A673 (cell line): ENCODE results near the gene CD244. TPM values are rescaled to one million over a fixed set of nuclear protein-coding genes. Genes with fewer than 3 reads are reported as not detected.
"Not testable (repeated sequence)": the region's sequence is repeated elsewhere in the genome, so short reads cannot be mapped to it uniquely, and the experiment has no call there.

Experiments used
- BruUV-seq: library from RNA; stranded (reverse); fragments of 400-500 nt; replicated peaks from 2 replicates; lab custom pipeline; 2021; lab: Mats Ljungman, UMichigan
- CTCF ChIA-PET: fragments of 300-600 bp; sonication (Branson Sonifier 250); formaldehyde crosslinking; loops from one replicate; lab custom pipeline; 2022; ENCODE audit warnings: antibody characterized with exemption; lab: Charles Lee
- POLR2A ChIA-PET: fragments of 300-600 bp; sonication (Branson Sonifier 250); formaldehyde crosslinking; loops from one replicate; lab custom pipeline; 2022; ENCODE audit warnings: antibody characterized with exemption; ENCODE audit not compliant: low non-redundant PET; lab: Charles Lee
- DNase-seq: peaks from one replicate; pipeline ENCODE4 v3.0.0-alpha.2; 2015; ENCODE audit warnings: low spot score
- H3K27ac ChIP-seq: fragments of 200-600 bp; sonication (generic); 2 replicates; pipeline ENCODE4 v1.5.1; 2016; ENCODE audit warnings: mixed run types, low read depth, mild to moderate bottlenecking, mixed read lengths, antibody characterized with exemption, low read length; ENCODE audit not compliant: poor library complexity, severe bottlenecking
- H3K27me3 ChIP-seq: fragments of 200-600 bp; sonication (generic); replicated peaks from 2 replicates; pipeline ENCODE4 v1.6.1; 2017; ENCODE audit warnings: mixed run types, low read depth, mild to moderate bottlenecking, mixed read lengths, antibody characterized with exemption, low read length; ENCODE audit not compliant: insufficient read depth, poor library complexity
- H3K36me3 ChIP-seq: fragments of 200-600 bp; sonication (generic); 2 replicates; pipeline ENCODE4 v1.6.1; 2016; ENCODE audit warnings: mixed run types, mild to moderate bottlenecking, mixed read lengths, antibody characterized with exemption, low read length; ENCODE audit not compliant: insufficient read depth, poor library complexity, severe bottlenecking
- H3K4me1 ChIP-seq: fragments of 200-600 bp; sonication (generic); 2 replicates; pipeline ENCODE4 v1.6.1; 2017; ENCODE audit warnings: mixed run types, mild to moderate bottlenecking, mixed read lengths, antibody characterized with exemption, low read length; ENCODE audit not compliant: insufficient read depth, poor library complexity, severe bottlenecking
- H3K4me3 ChIP-seq: fragments of 200-600 bp; sonication (generic); 2 replicates; pipeline ENCODE4 v1.5.1; 2016; ENCODE audit warnings: low read depth, mixed run types, mild to moderate bottlenecking, mixed read lengths, low read length; ENCODE audit not compliant: poor library complexity, severe bottlenecking
- H3K9me3 ChIP-seq: fragments of 200-600 bp; sonication (generic); 2 replicates; pipeline ENCODE4 v1.6.1; 2016; ENCODE audit warnings: mixed run types, low read depth, mild to moderate bottlenecking, mixed read lengths, antibody characterized with exemption, low read length; ENCODE audit not compliant: poor library complexity, severe bottlenecking
- EZH2 ChIP-seq: fragments of 200-600 bp; sonication (generic); IDR thresholded peaks from 2 replicates; pipeline ENCODE4 v1.6.1; 2017; ENCODE audit warnings: borderline replicate concordance, low read depth, mild to moderate bottlenecking, mixed read lengths, antibody characterized with exemption, low read length; ENCODE audit not compliant: poor library complexity, severe bottlenecking
- intact Hi-C: fragments of 100-400 bp; cut with micrococcal nuclease; formaldehyde crosslinking; loops from one replicate; pipeline ENCODE4 v1.10.0; 2022; ENCODE audit not compliant: unreplicated experiment
- total RNA-seq: library from RNA; stranded (reverse); gene quantifications from 2 replicates; pipeline ENCODE4 v1.2.3, GENCODE V29; 2021
- TF ChIP-seq, protein P1 (sequence below): fragments of 300-800, 200-600 bp; sonication (generic); conservative IDR thresholded peaks from 2 replicates; pipeline ENCODE4 v1.5.1; 2017; ENCODE audit warnings: low read depth, mild to moderate bottlenecking, antibody characterized with exemption, low read length, moderate library complexity, mixed read lengths

The CD244 gene
- total RNA-seq, 1 experiment from 2014 or later: not detected

DNA sequence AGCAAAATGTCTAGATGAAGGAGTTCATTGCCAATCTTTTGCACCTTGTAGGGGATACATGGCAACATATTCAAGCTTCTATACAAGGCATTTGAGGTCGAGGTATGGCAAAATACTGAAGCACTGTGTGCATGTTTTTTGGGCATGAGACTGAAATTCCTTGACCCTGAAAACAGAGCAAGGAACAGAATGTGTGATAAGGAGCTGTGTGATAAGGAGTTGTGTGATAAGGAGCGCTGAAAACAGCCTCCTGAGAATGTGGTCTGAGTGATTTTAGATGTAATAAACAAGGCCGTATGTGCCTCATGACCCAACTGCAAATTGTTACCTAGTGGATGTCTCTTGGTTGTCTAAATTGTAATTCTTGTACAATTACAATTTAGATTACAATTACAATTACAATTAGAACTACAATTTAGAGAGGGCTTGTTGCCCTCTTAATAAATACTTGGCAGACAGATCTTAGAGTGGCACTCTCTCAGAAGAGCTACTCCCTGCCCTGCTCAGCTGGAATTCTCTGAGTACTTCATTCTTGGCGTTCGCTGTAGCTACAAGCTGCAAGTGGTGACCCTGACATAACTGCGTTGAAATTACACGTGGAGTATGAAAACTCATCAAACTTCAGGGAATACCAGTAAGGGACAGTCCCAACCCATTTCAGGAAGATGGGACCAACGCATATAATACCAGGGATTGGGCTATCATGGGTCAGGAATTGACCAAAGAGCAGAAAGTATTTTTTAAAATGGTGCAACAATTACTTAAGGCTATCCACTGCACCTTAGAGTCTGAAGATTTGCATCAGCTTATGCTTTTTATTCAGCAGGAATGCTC is 42.3 kb upstream of the CD244 start:
- intact Hi-C loops: no loop called here
- no peak for DNase-seq
- Histone ChIP-seq H3K36me3 (no peaks in the 10 kb centered on the region), H3K27ac (no peak overlapping the region), H3K4me1 (no peaks in the 10 kb centered on the region), H3K27me3 (no peaks in the 10 kb centered on the region), H3K4me3 (no peak overlapping the region), H3K9me3 (no peaks in the 10 kb centered on the region)
- no TSS peak for BruUV-seq
- ChIA-PET POLR2A (no interaction called here), CTCF (interaction anchor here (1.1 kb wide), 1 partner anchor 22 kb away, joined by 8 read pairs; no protein-coding TSS in a partner anchor)
- TF ChIP-seq, protein P1, sequence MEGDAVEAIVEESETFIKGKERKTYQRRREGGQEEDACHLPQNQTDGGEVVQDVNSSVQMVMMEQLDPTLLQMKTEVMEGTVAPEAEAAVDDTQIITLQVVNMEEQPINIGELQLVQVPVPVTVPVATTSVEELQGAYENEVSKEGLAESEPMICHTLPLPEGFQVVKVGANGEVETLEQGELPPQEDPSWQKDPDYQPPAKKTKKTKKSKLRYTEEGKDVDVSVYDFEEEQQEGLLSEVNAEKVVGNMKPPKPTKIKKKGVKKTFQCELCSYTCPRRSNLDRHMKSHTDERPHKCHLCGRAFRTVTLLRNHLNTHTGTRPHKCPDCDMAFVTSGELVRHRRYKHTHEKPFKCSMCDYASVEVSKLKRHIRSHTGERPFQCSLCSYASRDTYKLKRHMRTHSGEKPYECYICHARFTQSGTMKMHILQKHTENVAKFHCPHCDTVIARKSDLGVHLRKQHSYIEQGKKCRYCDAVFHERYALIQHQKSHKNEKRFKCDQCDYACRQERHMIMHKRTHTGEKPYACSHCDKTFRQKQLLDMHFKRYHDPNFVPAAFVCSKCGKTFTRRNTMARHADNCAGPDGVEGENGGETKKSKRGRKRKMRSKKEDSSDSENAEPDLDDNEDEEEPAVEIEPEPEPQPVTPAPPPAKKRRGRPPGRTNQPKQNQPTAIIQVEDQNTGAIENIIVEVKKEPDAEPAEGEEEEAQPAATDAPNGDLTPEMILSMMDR: no peak
- no peak for TF ChIP-seq EZH2

DNA sequence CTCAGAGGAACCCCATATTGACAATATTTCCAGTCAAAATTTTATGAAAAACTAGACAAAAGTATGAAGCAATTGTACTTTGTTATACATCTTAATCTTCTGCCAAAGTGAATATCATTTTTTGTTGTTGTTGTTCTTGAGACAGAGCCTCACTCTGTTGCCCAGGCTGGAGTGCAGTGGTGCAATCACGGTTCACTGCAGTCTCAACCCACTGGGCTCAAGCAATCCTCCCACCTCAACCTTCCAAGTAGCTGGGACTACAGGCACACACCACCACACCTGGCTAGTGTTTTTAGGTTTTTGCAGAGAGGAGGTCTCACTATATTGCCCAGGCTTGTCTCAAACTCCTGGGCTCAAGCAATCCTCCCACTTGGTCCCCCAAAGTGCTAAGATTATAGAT is 39.6 kb upstream of the CD244 start:
- BruUV-seq, intact Hi-C loops, H3K4me1 ChIP-seq, H3K9me3 ChIP-seq, H3K27me3 ChIP-seq, H3K36me3 ChIP-seq, H3K27ac ChIP-seq, POLR2A ChIA-PET, H3K4me3 ChIP-seq, CTCF ChIA-PET, DNase-seq: not testable (repeated sequence)

DNA sequence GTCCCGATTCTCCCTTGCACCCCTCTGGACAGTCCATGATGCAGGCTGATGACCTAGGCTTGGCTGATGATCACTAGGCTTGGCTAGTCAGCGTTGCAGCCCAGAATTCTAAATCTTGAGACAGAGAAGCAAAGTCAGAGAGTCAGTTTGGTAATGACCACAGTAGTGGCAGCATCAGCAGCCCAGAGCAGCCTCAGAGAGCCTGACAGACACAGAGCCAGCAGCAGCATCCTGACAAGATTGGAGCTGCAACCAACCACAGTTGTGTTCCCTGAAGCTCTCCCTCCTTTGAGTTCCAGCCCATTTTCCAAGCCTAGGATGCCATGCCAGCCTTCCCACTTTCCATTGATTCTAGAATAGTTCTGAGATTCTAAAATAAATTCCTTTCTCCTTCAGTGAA is 39.1 kb upstream of the CD244 start:
- no peak overlapping the region for H3K4me3 ChIP-seq
- no peak overlapping the region for H3K27ac ChIP-seq
- H3K27me3 ChIP-seq: no peaks in the 10 kb centered on the region
- ChIA-PET CTCF (no interaction called here), POLR2A (no interaction called here)
- TF ChIP-seq EZH2: no peak
- TF ChIP-seq, protein P1: no peak
- no TSS peak for BruUV-seq
- no peak for DNase-seq
- no peaks in the 10 kb centered on the region for H3K36me3 ChIP-seq
- intact Hi-C loops: no loop called here
- no peaks in the 10 kb centered on the region for H3K4me1 ChIP-seq
- H3K9me3 ChIP-seq: no peaks in the 10 kb centered on the region

DNA sequence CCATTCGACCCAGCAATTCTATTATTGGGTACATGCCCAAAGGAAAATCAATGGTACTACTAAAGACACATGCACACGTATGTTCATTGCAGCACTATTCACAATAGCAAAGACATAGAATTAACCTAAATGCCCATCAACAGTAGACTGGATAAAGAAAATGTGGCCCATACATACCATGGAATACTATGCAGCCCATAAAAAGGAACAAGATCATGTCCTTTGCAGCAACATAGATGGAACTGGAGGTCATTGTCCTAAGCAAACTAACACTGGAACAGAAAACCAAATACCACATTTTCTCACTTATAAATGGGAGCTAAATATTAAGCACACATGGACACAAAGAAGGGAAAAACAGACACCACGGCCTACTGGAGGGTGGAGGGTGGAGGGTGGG is 38.0 kb upstream of the CD244 start:
- CTCF ChIA-PET: interaction anchor here (0.6 kb wide), 1 partner anchor 707 kb away, joined by 3 read pairs; no protein-coding TSS in a partner anchor

DNA sequence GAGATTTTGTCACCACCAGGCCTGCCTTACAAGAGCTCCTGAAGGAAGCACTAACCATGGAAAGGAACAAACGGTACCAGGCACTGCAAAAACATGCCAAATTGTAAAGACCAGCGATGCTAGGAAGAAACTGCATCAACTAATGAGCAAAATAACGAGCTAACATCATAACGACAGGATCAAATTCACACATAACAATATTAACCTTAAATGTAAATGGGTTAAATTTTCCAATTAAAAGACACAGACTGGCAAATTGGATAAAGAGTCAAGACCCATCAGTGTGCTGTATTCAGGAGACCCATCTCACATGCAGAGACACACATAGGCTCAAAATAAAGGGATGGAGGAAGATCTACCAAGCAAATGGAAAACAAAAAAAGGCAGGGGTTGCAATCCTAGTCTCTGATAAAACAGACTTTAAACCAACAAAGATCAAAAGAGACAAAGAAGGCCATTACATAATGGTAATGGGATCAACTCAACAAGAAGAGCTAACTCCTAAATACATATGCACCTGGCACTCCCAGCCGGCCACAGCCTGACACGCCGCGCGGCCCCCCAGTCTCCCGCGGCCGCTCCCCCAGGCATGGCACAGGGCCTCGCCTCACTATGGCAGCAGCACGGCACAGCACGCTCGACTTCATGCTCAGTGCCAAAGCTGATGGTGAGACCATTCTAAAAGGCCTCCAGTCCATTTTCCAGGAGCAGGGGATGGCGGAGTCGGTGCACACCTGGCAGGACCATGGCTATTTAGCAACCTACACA is 31.9 kb upstream of the CD244 start:
- POLR2A ChIA-PET, H3K27ac ChIP-seq, CTCF ChIA-PET, H3K9me3 ChIP-seq, H3K4me1 ChIP-seq, BruUV-seq, H3K36me3 ChIP-seq, H3K27me3 ChIP-seq, intact Hi-C loops, H3K4me3 ChIP-seq, DNase-seq: not testable (repeated sequence)

More for the DNA sequence above, 38.0 kb upstream of the CD244 start:
- BruUV-seq, DNase-seq, H3K4me3 ChIP-seq, H3K27ac ChIP-seq, H3K36me3 ChIP-seq, H3K27me3 ChIP-seq, H3K9me3 ChIP-seq, intact Hi-C loops, H3K4me1 ChIP-seq, POLR2A ChIA-PET: not testable (repeated sequence)
